CD4-positive, alpha-beta T cell treated with Interleukin-15 for 1 hour (primary cell): Measurements from ENCODE around the gene NF2.

Source experiments
- DNase-seq: peaks from one replicate; pipeline ENCODE4 v3.0.0-alpha.2; 2020

The NF2 gene

GRCh38 chr22:29726106-29726505 lies 122.7 kb downstream of the NF2 start:
- DNase-seq, result no peak

GRCh38 chr22:29726512-29727130 lies 123.2 kb downstream of the NF2 start:
- DNase-seq, result no peak

- no peak for DNase-seq
Measured at GRCh38 chr22:29727131-29727523, 123.7 kb downstream of the NF2 start.

GRCh38 chr22:29729161-29729560 lies 125.7 kb downstream of the NF2 start:
- no peak for DNase-seq

- DNase-seq, result no peak
Measured at GRCh38 chr22:29731058-29731850, 127.8 kb downstream of the NF2 start.

- no peak for DNase-seq
Measured at GRCh38 chr22:29732883-29733282, 129.4 kb downstream of the NF2 start.

- DNase-seq, result no peak
Measured at GRCh38 chr22:29733362-29734201, 130.1 kb downstream of the NF2 start.

- DNase-seq, result no peak
Measured at GRCh38 chr22:29734406-29734805, 131.0 kb downstream of the NF2 start.

GRCh38 chr22:29734838-29735237 lies 131.4 kb downstream of the NF2 start:
- DNase-seq, result no peak

- DNase-seq, result no peak
Measured at GRCh38 chr22:29735416-29735815, 132.0 kb downstream of the NF2 start.

GRCh38 chr22:29737251-29738117 lies 134.1 kb downstream of the NF2 start:
- DNase-seq, result no peak

GRCh38 chr22:29738118-29738815 lies 134.8 kb downstream of the NF2 start:
- no peak for DNase-seq

GRCh38 chr22:29739346-29739875 lies 136.0 kb downstream of the NF2 start:
- no peak for DNase-seq

- no peak for DNase-seq
Measured at GRCh38 chr22:29740216-29740615, 136.8 kb downstream of the NF2 start.

- no peak for DNase-seq
Measured at GRCh38 chr22:29741926-29742325, 138.5 kb downstream of the NF2 start.

- DNase-seq, result no peak
Measured at GRCh38 chr22:29742326-29742725, 138.9 kb downstream of the NF2 start.

- DNase-seq, result no peak
Measured at GRCh38 chr22:29744902-29745301, 141.5 kb downstream of the NF2 start.

GRCh38 chr22:29747832-29748231 lies 144.4 kb downstream of the NF2 start:
- no peak for DNase-seq
